Uterus (tissue), 2 donors: ENCODE data around the gene CAMTA1.

Source experiments
- POLR2A ChIP-seq, 2 donors: fragments of 450-650 bp; IDR thresholded peaks; one replicate each; pipeline ENCODE4 v1.6.1; 2016; ENCODE audit warnings: antibody characterized with exemption in 2 of 2, mild to moderate bottlenecking in 1 of 2, moderate library complexity in 1 of 2
- TF ChIP-seq, protein P1 (sequence below), 4 experiments: fragments of 200-600 bp in 2 of 4; fragments of 450-650 bp in 2 of 4; sonication (generic) in 2 of 4; IDR thresholded peaks; one replicate each; pipeline ENCODE4 v1.5.1; 2016 to 2019; ENCODE audit warnings: antibody characterized with exemption in 4 of 4, mild to moderate bottlenecking in 2 of 4, moderate library complexity in 1 of 4

- TF ChIP-seq, protein P1, sequence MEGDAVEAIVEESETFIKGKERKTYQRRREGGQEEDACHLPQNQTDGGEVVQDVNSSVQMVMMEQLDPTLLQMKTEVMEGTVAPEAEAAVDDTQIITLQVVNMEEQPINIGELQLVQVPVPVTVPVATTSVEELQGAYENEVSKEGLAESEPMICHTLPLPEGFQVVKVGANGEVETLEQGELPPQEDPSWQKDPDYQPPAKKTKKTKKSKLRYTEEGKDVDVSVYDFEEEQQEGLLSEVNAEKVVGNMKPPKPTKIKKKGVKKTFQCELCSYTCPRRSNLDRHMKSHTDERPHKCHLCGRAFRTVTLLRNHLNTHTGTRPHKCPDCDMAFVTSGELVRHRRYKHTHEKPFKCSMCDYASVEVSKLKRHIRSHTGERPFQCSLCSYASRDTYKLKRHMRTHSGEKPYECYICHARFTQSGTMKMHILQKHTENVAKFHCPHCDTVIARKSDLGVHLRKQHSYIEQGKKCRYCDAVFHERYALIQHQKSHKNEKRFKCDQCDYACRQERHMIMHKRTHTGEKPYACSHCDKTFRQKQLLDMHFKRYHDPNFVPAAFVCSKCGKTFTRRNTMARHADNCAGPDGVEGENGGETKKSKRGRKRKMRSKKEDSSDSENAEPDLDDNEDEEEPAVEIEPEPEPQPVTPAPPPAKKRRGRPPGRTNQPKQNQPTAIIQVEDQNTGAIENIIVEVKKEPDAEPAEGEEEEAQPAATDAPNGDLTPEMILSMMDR (IDR thresholded peaks at IDR 0.05): no peak
- no peak for TF ChIP-seq POLR2A (IDR thresholded peaks at IDR 0.05)
Measured at GRCh38 chr1:7578206-7578605, 793.0 kb downstream of the CAMTA1 start.
